GM10248 (cell line): ENCODE results near the gene DLD.

Source experiments
- CTCF ChIA-PET: fragments of 300-600 bp; sonication (Branson Sonifier 250); formaldehyde crosslinking; extraction: SDS; loops from one replicate; lab custom pipeline; 2021; ENCODE audit warnings: antibody characterized with exemption; lab: Yijun Ruan, JAX
- POLR2A ChIA-PET: fragments of 350-650 bp; sonication (Branson Sonifier 250); formaldehyde crosslinking; extraction: SDS; loops from one replicate; lab custom pipeline; 2020; ENCODE audit warnings: antibody characterized with exemption; lab: Yijun Ruan, JAX
- DNase-seq: peaks from one replicate; pipeline ENCODE4 v3.0.0; 2012; ENCODE audit errors: extremely low spot score
- CTCF ChIP-seq: IDR thresholded peaks from 2 replicates; pipeline ENCODE4 v1.5.1; 2012; ENCODE audit warnings: mild to moderate bottlenecking, low read depth; ENCODE audit errors: extremely low read depth, missing control alignments, control extremely low read depth

The DLD gene

GRCh38 chr7:107961405-107961804, 70.4 kb downstream of the DLD start:
- TF ChIP-seq CTCF: no peak
- CTCF ChIA-PET: interaction anchor here (1.2 kb wide), 1 partner anchor 14 kb away, joined by 3 read pairs; no protein-coding TSS in a partner anchor
- POLR2A ChIA-PET: no interaction called here
- no peak for DNase-seq

- no peak for TF ChIP-seq CTCF
- POLR2A ChIA-PET: no interaction called here
These were observed 71.8 kb downstream of the DLD start for GRCh38 chr7:107962817-107963216.

GRCh38 chr7:107964510-107964909, 73.5 kb downstream of the DLD start:
- CTCF ChIA-PET: interaction anchor here (1.3 kb wide), 1 partner anchor 90 kb away, joined by 4 read pairs; no protein-coding TSS in a partner anchor
- no peak for TF ChIP-seq CTCF
- DNase-seq: no peak
- POLR2A ChIA-PET: no interaction called here

More at GRCh38 chr7:107962817-107963216, 71.8 kb downstream of the DLD start:
- CTCF ChIA-PET: no interaction called here
- DNase-seq: no peak

GRCh38 chr7:107966711-107967110, 75.7 kb downstream of the DLD start:
- ChIA-PET CTCF (interaction anchor here (0.8 to 1.6 kb wide), 2 partner anchors 12 to 47 kb away, joined by 3 to 5 read pairs; no protein-coding TSS in a partner anchor), POLR2A (no interaction called here)
- no peak for DNase-seq
- no peak for TF ChIP-seq CTCF

- no peak for TF ChIP-seq CTCF
- DNase-seq: no peak
These were observed 76.4 kb downstream of the DLD start for GRCh38 chr7:107967420-107967819.

GRCh38 chr7:107968449-107968848, 77.5 kb downstream of the DLD start:
- CTCF ChIA-PET: no interaction called here

More at GRCh38 chr7:107967420-107967819, 76.4 kb downstream of the DLD start:
- CTCF ChIA-PET: no interaction called here
- POLR2A ChIA-PET: no interaction called here

More at GRCh38 chr7:107968449-107968848, 77.5 kb downstream of the DLD start:
- POLR2A ChIA-PET: no interaction called here
- TF ChIP-seq CTCF: no peak
- DNase-seq: no peak
